ENCODE data around the gene FAM24B. TPM values are rescaled to one million over a fixed set of nuclear protein-coding genes. Genes with fewer than 3 reads are reported as not detected.
A peak's percentile ranks its signal among the peaks of the same experiment; 100 is the strongest.

Gene FAM24B
- polyA plus RNA-seq, 1 donor from 2014 or later, result 3.4 TPM

DNA sequence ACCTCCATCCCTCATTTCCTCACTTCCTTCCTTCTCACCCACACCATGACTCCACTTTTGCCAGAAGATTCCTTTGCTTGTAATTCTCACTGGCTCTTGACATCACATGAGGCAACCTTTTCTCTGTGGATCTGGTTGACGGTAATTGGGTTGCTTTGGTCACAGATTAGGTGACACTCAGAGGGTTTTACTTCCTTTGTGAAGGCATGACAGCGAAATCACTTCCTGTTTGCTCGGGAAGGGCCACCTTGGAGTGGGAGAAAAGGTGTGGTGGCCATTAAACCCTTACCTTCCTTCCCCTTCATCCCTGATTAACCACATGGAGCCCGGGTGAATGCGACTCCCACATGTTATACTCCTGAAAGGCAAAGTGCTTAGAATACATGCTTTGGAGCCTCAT, 63.9 kb downstream of the FAM24B start:
- Histone ChIP-seq H3F3A (ENCODE audit: insufficient read depth, low read length, poor library complexity, severe bottlenecking) (no peaks in the 10 kb centered on the region), H3K79me2 (replicated peaks; ENCODE audit: insufficient read depth, low read length) (no peaks in the 10 kb centered on the region), H3K4me2 (ENCODE audit: low read length) (no peak overlapping the region), H3K4me3 (ENCODE audit: low read length) (no peak overlapping the region), H3K27ac (ENCODE audit: low read length) (peak overlapping the region; percentile 8), H3K9me3 (ENCODE audit: low read length) (no peaks in the 10 kb centered on the region), H3K27me3 (ENCODE audit: insufficient read depth, low read depth, low read length) (no peaks in the 10 kb centered on the region), H3K36me3 (ENCODE audit: insufficient read depth, low read length) (no peaks in the 10 kb centered on the region), H3K9ac (ENCODE audit: low read length) (no peak overlapping the region), H2AFZ (ENCODE audit: low read depth, low read length) (no peak overlapping the region), H4K20me1 (ENCODE audit: insufficient read depth) (no peaks in the 10 kb centered on the region), H3K9me2 (ENCODE audit: insufficient read depth, low read length) (no peaks in the 10 kb centered on the region)
- TF ChIP-seq POLR2AphosphoS5 (IDR thresholded peaks at IDR 0.05), result no peak
- TF ChIP-seq RAD21 (conservative IDR thresholded peaks at IDR 0.05), result no peak
- TF ChIP-seq, protein P1, sequence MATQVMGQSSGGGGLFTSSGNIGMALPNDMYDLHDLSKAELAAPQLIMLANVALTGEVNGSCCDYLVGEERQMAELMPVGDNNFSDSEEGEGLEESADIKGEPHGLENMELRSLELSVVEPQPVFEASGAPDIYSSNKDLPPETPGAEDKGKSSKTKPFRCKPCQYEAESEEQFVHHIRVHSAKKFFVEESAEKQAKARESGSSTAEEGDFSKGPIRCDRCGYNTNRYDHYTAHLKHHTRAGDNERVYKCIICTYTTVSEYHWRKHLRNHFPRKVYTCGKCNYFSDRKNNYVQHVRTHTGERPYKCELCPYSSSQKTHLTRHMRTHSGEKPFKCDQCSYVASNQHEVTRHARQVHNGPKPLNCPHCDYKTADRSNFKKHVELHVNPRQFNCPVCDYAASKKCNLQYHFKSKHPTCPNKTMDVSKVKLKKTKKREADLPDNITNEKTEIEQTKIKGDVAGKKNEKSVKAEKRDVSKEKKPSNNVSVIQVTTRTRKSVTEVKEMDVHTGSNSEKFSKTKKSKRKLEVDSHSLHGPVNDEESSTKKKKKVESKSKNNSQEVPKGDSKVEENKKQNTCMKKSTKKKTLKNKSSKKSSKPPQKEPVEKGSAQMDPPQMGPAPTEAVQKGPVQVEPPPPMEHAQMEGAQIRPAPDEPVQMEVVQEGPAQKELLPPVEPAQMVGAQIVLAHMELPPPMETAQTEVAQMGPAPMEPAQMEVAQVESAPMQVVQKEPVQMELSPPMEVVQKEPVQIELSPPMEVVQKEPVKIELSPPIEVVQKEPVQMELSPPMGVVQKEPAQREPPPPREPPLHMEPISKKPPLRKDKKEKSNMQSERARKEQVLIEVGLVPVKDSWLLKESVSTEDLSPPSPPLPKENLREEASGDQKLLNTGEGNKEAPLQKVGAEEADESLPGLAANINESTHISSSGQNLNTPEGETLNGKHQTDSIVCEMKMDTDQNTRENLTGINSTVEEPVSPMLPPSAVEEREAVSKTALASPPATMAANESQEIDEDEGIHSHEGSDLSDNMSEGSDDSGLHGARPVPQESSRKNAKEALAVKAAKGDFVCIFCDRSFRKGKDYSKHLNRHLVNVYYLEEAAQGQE (IDR thresholded peaks at IDR 0.05; ENCODE audit: borderline replicate concordance), result no peak
- TF ChIP-seq, protein P2, sequence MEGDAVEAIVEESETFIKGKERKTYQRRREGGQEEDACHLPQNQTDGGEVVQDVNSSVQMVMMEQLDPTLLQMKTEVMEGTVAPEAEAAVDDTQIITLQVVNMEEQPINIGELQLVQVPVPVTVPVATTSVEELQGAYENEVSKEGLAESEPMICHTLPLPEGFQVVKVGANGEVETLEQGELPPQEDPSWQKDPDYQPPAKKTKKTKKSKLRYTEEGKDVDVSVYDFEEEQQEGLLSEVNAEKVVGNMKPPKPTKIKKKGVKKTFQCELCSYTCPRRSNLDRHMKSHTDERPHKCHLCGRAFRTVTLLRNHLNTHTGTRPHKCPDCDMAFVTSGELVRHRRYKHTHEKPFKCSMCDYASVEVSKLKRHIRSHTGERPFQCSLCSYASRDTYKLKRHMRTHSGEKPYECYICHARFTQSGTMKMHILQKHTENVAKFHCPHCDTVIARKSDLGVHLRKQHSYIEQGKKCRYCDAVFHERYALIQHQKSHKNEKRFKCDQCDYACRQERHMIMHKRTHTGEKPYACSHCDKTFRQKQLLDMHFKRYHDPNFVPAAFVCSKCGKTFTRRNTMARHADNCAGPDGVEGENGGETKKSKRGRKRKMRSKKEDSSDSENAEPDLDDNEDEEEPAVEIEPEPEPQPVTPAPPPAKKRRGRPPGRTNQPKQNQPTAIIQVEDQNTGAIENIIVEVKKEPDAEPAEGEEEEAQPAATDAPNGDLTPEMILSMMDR (IDR thresholded peaks at IDR 0.05; ENCODE audit: poor library complexity, severe bottlenecking), result no peak
- no peak for TF ChIP-seq EP300 (conservative IDR thresholded peaks at IDR 0.05; ENCODE audit: poor library complexity, severe bottlenecking)
- TF ChIP-seq MXI1 (conservative IDR thresholded peaks at IDR 0.05; ENCODE audit: poor library complexity, severe bottlenecking), result no peak
- no peak for TF ChIP-seq SMC3 (conservative IDR thresholded peaks at IDR 0.05; ENCODE audit: poor library complexity)
- no peak for TF ChIP-seq TAF1 (IDR thresholded peaks at IDR 0.05; ENCODE audit: low read depth)
- no peak for TF ChIP-seq EZH2 (IDR thresholded peaks at IDR 0.05; ENCODE audit: borderline replicate concordance, insufficient read depth, low read length, poor library complexity, severe bottlenecking)

- H3K36me3 ChIP-seq (ENCODE audit: insufficient read depth, low read length), result no peaks in the 10 kb centered on the region
- H3K4me2 ChIP-seq (ENCODE audit: low read length), result no peak overlapping the region
- H3K9ac ChIP-seq (ENCODE audit: low read length), result no peak overlapping the region
- H3F3A ChIP-seq (ENCODE audit: insufficient read depth, low read length, poor library complexity, severe bottlenecking), result no peaks in the 10 kb centered on the region
- no peaks in the 10 kb centered on the region for H3K79me2 ChIP-seq (replicated peaks; ENCODE audit: insufficient read depth, low read length)
- no peak overlapping the region for H2AFZ ChIP-seq (ENCODE audit: low read depth, low read length)
- H3K27me3 ChIP-seq (ENCODE audit: insufficient read depth, low read depth, low read length), result no peaks in the 10 kb centered on the region
- no peak overlapping the region for H3K27ac ChIP-seq (ENCODE audit: low read length)
- TF ChIP-seq SMC3 (conservative IDR thresholded peaks at IDR 0.05; ENCODE audit: poor library complexity) (no peak), EP300 (conservative IDR thresholded peaks at IDR 0.05; ENCODE audit: poor library complexity, severe bottlenecking) (no peak), RAD21 (conservative IDR thresholded peaks at IDR 0.05) (no peak), MXI1 (conservative IDR thresholded peaks at IDR 0.05; ENCODE audit: poor library complexity, severe bottlenecking) (no peak), POLR2AphosphoS5 (IDR thresholded peaks at IDR 0.05) (no peak), TAF1 (IDR thresholded peaks at IDR 0.05; ENCODE audit: low read depth) (no peak), EZH2 (IDR thresholded peaks at IDR 0.05; ENCODE audit: borderline replicate concordance, insufficient read depth, low read length, poor library complexity, severe bottlenecking) (no peak)
- TF ChIP-seq, protein P2 (IDR thresholded peaks at IDR 0.05; ENCODE audit: poor library complexity, severe bottlenecking), result no peak
- TF ChIP-seq, protein P1 (IDR thresholded peaks at IDR 0.05; ENCODE audit: borderline replicate concordance), result no peak
- no peak overlapping the region for H3K4me3 ChIP-seq (ENCODE audit: low read length)
- no peaks in the 10 kb centered on the region for H3K9me3 ChIP-seq (ENCODE audit: low read length)
- H3K9me2 ChIP-seq (ENCODE audit: insufficient read depth, low read length), result no peaks in the 10 kb centered on the region
- H4K20me1 ChIP-seq (ENCODE audit: insufficient read depth), result no peaks in the 10 kb centered on the region
These were observed 64.9 kb downstream of the FAM24B start for GRCh38 chr10:122814493-122814892.

Data from neural cell (in vitro differentiated cells).